Renal cortex interstitium (tissue), 15 donors: ENCODE data around the gene TIMD4. TPM values are rescaled to one million over a fixed set of nuclear protein-coding genes. Genes with fewer than 3 reads are reported as not detected.
"Not testable (repeated sequence)": the region's sequence is repeated elsewhere in the genome, so short reads cannot be mapped to it uniquely, and the experiment has no call there.

ENCODE experiments used
- DNase-seq, 11 donors: peaks; one replicate each; pipeline ENCODE4 v3.0.0-alpha.2; 2013; ENCODE audit warnings: low read depth in 9 of 11, low spot score in 4 of 11; ENCODE audit errors: extremely low read depth in 1 of 11
- long read RNA-seq, 16 experiments: transcript quantifications; one replicate each; lab custom pipeline, GENCODE V29; 2026
- polyA plus RNA-seq, 3 donors: library from polyadenylated mRNA; unstranded; fragments of 120-200 nt; gene quantifications; one replicate each; pipeline ENCODE4 v1.2.1, GENCODE V29; 2013; ENCODE audit not compliant: insufficient read length in 3 of 3

TIMD4 gene
- under 1 TPM; 0.19 to 0.98 (median 0.64) TPM for polyA plus RNA-seq
- long read RNA-seq, donor 1, result 0 reads
- long read RNA-seq, donor 2, partial matches to known transcripts, result 0 of 1 reads
- long read RNA-seq, donor 2, other reads (novel, unspliced or antisense), result 0 of 1 reads
- long read RNA-seq, donor 3, result 0 reads
- long read RNA-seq, donor 4, result 0 reads
- long read RNA-seq, donor 5, result 0 reads
- long read RNA-seq, donor 6, result 0 reads
- long read RNA-seq, donor 7, result 0 reads
- long read RNA-seq, donor 8, result 0 reads
- long read RNA-seq, donor 9, result 0 reads
- long read RNA-seq, donor 10, result 0 reads
- long read RNA-seq, donor 11, result 0 reads
- long read RNA-seq, donor 12, result 0 reads
- long read RNA-seq, donor 13, result 0 reads
- long read RNA-seq, donor 14, result 0 reads
- long read RNA-seq, donor 15, partial matches to known transcripts, result 0 of 1 reads
- long read RNA-seq, donor 15, other reads (novel, unspliced or antisense), result 0 of 1 reads
- long read RNA-seq, donor 16, partial matches to known transcripts, result 0 of 1 reads
- long read RNA-seq, donor 16, other reads (novel, unspliced or antisense), result 0 of 1 reads

- no peak for DNase-seq
These were observed at the start of gene TIMD4 for GRCh38 chr5:156963125-156963524. Gene TIMD4 (minus strand): TSS chr5:156963226. CDS start chr5:156963198, 28 bp downstream.

GRCh38 chr5:157006262-157006661 is 43.2 kb upstream of the TIMD4 start:
- no peak for DNase-seq

- DNase-seq, result no peak
These were observed 42.0 kb upstream of the TIMD4 start for GRCh38 chr5:157004893-157005551.

GRCh38 chr5:156991714-156992113 is 28.7 kb upstream of the TIMD4 start:
- no peak for DNase-seq

GRCh38 chr5:156984064-156984463 is 21.0 kb upstream of the TIMD4 start:
- no peak for DNase-seq

- no peak for DNase-seq
These were observed 18.5 kb upstream of the TIMD4 start for GRCh38 chr5:156981481-156981880.

- no peak for DNase-seq
These were observed 11.3 kb upstream of the TIMD4 start for GRCh38 chr5:156974328-156974727.

GRCh38 chr5:156971848-156972525 is 9.0 kb upstream of the TIMD4 start:
- no peak for DNase-seq

GRCh38 chr5:156971415-156971814 is 8.4 kb upstream of the TIMD4 start:
- DNase-seq, result no peak

- not testable (repeated sequence) for DNase-seq
These were observed 4.4 kb upstream of the TIMD4 start for GRCh38 chr5:156967386-156967785.

- no peak for DNase-seq
These were observed 6.7 kb downstream of the TIMD4 start for GRCh38 chr5:156956321-156956720.

GRCh38 chr5:156951359-156951758 is 11.7 kb downstream of the TIMD4 start:
- DNase-seq, result no peak

- no peak for DNase-seq
These were observed 12.3 kb downstream of the TIMD4 start for GRCh38 chr5:156950716-156951115.

- DNase-seq, result no peak
These were observed 13.6 kb downstream of the TIMD4 start for GRCh38 chr5:156949424-156949823.

GRCh38 chr5:156947925-156948324 is 15.1 kb downstream of the TIMD4 start:
- DNase-seq, result no peak

GRCh38 chr5:156942064-156942463 is 21.0 kb downstream of the TIMD4 start:
- no peak for DNase-seq

- not testable (repeated sequence) for DNase-seq
These were observed 22.6 kb downstream of the TIMD4 start for GRCh38 chr5:156940462-156940861.

- DNase-seq, result no peak
These were observed 26.1 kb downstream of the TIMD4 start for GRCh38 chr5:156936972-156937371.

GRCh38 chr5:156934450-156935211 is 28.4 kb downstream of the TIMD4 start:
- DNase-seq, result peak in 3 of 11 donors; percentile 5 to 9 (median 7)
